GM12872 (cell line): ENCODE measurements around the gene ANKS1B.
A peak's percentile ranks its signal among the peaks of the same experiment; 100 is the strongest.

Source experiments
- CTCF ChIP-seq: IDR thresholded peaks from 3 replicates; pipeline ENCODE4 v1.5.1; 2011; ENCODE audit warnings: low read depth, mild to moderate bottlenecking, low read length, moderate library complexity; ENCODE audit not compliant: insufficient read depth

The ANKS1B gene

GRCh38 chr12:99140017-99140720 is 844.6 kb downstream of the ANKS1B start:
- TF ChIP-seq CTCF, result no peak

GRCh38 chr12:99138393-99138792 is 846.3 kb downstream of the ANKS1B start:
- TF ChIP-seq CTCF, result no peak

GRCh38 chr12:99137124-99137855 is 847.4 kb downstream of the ANKS1B start:
- TF ChIP-seq CTCF, result peak; percentile 34

- no peak for TF ChIP-seq CTCF
Observed at GRCh38 chr12:99136516-99136915, 848.2 kb downstream of the ANKS1B start.

- no peak for TF ChIP-seq CTCF
Observed at GRCh38 chr12:99135376-99135775, 849.4 kb downstream of the ANKS1B start.

- TF ChIP-seq CTCF, result no peak
Observed at GRCh38 chr12:99133401-99133800, 851.3 kb downstream of the ANKS1B start.

GRCh38 chr12:99131751-99132199 is 853.0 kb downstream of the ANKS1B start:
- TF ChIP-seq CTCF, result no peak
